ENCODE results near the gene LZTFL1. TPM values are rescaled to one million over a fixed set of nuclear protein-coding genes. Genes with fewer than 3 reads are reported as not detected.

LZTFL1 gene
- total and polyA plus RNA-seq, 12 donors, result 2.6 to 12.2 (median 7.6) TPM

GRCh38 chr3:45798034-45798433 is 43.9 kb downstream of the LZTFL1 start:
- Histone ChIP-seq H3K27me3 (peaks cover 3 to 68% (median 48%) of the 10 kb centered on the region in 7 donors), H3K27ac (no peak overlapping the region), H3K4me3 (no peak overlapping the region), H3K36me3 (no peaks in the 10 kb centered on the region), H3K4me1 (peaks cover 0 to 16% (median 9%) of the 10 kb centered on the region in 9 donors), H3K9me3 (no peaks in the 10 kb centered on the region)
- intact Hi-C loops (cut with DNase I), result no loop called here
- DNase-seq (no peak), ATAC-seq (peak in 1 of 8 donors; percentile 58)
- whole genome bisulfite sequencing, 2 donors, result 47 to 50% methylated on average over 4 of the region's 4 CpGs
- TF ChIP-seq CTCF (IDR thresholded peaks at IDR 0.05), result no peak

- Histone ChIP-seq H3K9me3 (no peaks in the 10 kb centered on the region), H3K4me1 (peaks cover 0 to 16% (median 9%) of the 10 kb centered on the region in 9 donors), H3K36me3 (no peaks in the 10 kb centered on the region), H3K27ac (no peak overlapping the region), H3K27me3 (peaks cover 3 to 68% (median 48%) of the 10 kb centered on the region in 7 donors), H3K4me3 (peak overlapping the region in 6 of 10 donors; percentile 34 to 56 (median 43))
- ATAC-seq (no peak), DNase-seq (no peak)
- TF ChIP-seq CTCF (IDR thresholded peaks at IDR 0.05), result no peak
- WGBS, 2 donors, result 65 to 71% methylated on average over 13 of the region's 13 CpGs
- intact Hi-C loops (cut with DNase I), result no loop called here
Measured at GRCh38 chr3:45796902-45797637, 44.8 kb downstream of the LZTFL1 start.

- Histone ChIP-seq H3K27ac (no peak within 1 kb of the TSS), H3K36me3 (no peaks in the 10 kb centered on the region), H3K27me3 (peaks cover 3 to 68% (median 48%) of the 10 kb centered on the region in 7 donors), H3K9me3 (no peaks in the 10 kb centered on the region), H3K4me3 (peak within 1 kb of the TSS in 9 of 10 donors; percentile 25 to 56 (median 47)), H3K4me1 (peaks cover 0 to 16% (median 9%) of the 10 kb centered on the region in 9 donors)
- no peak for DNase-seq
- no peak for TF ChIP-seq CTCF (IDR thresholded peaks at IDR 0.05)
- peak in 2 of 8 donors; percentile 25 to 38 for ATAC-seq
- 3% methylated on average over 89 to 91 of the region's 91 CpGs for WGBS, 2 donors
- intact Hi-C loops (cut with DNase I), result no loop called here
Measured at GRCh38 chr3:45795882-45796765, 45.8 kb downstream of the LZTFL1 start, which contains the start of gene SLC6A20. Gene SLC6A20, minus strand, starts transcription at chr3:45796536. Its CDS starts 117 bp downstream, at chr3:45796419.

- TF ChIP-seq CTCF (IDR thresholded peaks at IDR 0.05), result no peak
- H3K27ac ChIP-seq, result no peak overlapping the region
- WGBS, 2 donors, result 31 to 32% methylated on average over 14 of the region's 14 CpGs
- no peaks in the 10 kb centered on the region for H3K36me3 ChIP-seq
- DNase-seq (no peak), ATAC-seq (no peak)
- H3K4me1 ChIP-seq, result peaks cover 0 to 16% (median 9%) of the 10 kb centered on the region in 9 donors
- intact Hi-C loops (cut with DNase I), result no loop called here
- peaks cover 3 to 68% (median 48%) of the 10 kb centered on the region in 7 donors for H3K27me3 ChIP-seq
- no peaks in the 10 kb centered on the region for H3K9me3 ChIP-seq
- peak overlapping the region in 2 of 10 donors; percentile 47 to 56 for H3K4me3 ChIP-seq
Measured at GRCh38 chr3:45795509-45795881, 46.4 kb downstream of the LZTFL1 start.

Data from heart right ventricle (tissue), 16 donors.